NK-92 (cell line): ENCODE measurements around the gene ZNF423.

Source experiments
- DNase-seq: peaks from one replicate; lab custom pipeline; 2025; ENCODE audit not compliant: unreplicated experiment; lab: John Stamatoyannopoulos, UW

ZNF423 gene

GRCh38 chr16:49540836-49541235, 315.1 kb downstream of the ZNF423 start:
- DNase-seq = no peak

- DNase-seq = no peak
Measured at GRCh38 chr16:49539758-49540157, 316.2 kb downstream of the ZNF423 start.

GRCh38 chr16:49537924-49538459, 317.9 kb downstream of the ZNF423 start:
- no peak for DNase-seq

- no peak for DNase-seq
Measured at GRCh38 chr16:49534901-49535610, 320.9 kb downstream of the ZNF423 start.

- no peak for DNase-seq
Measured at GRCh38 chr16:49533422-49533821, 322.5 kb downstream of the ZNF423 start.

GRCh38 chr16:49532873-49533272, 323.0 kb downstream of the ZNF423 start:
- no peak for DNase-seq

- DNase-seq = no peak
Measured at GRCh38 chr16:49531931-49532840, 323.7 kb downstream of the ZNF423 start.

GRCh38 chr16:49531425-49531824, 324.5 kb downstream of the ZNF423 start:
- no peak for DNase-seq

GRCh38 chr16:49530427-49530970, 325.4 kb downstream of the ZNF423 start:
- no peak for DNase-seq

- DNase-seq = no peak
Measured at GRCh38 chr16:49529411-49530045, 326.4 kb downstream of the ZNF423 start.

GRCh38 chr16:49528866-49529288, 327.0 kb downstream of the ZNF423 start:
- no peak for DNase-seq

- no peak for DNase-seq
Measured at GRCh38 chr16:49528060-49528865, 327.6 kb downstream of the ZNF423 start.

GRCh38 chr16:49527611-49528010, 328.3 kb downstream of the ZNF423 start:
- no peak for DNase-seq

- no peak for DNase-seq
Measured at GRCh38 chr16:49526860-49527365, 329.0 kb downstream of the ZNF423 start.

- no peak for DNase-seq
Measured at GRCh38 chr16:49524947-49525315, 331.0 kb downstream of the ZNF423 start.

- no peak for DNase-seq
Measured at GRCh38 chr16:49524216-49524946, 331.5 kb downstream of the ZNF423 start.

GRCh38 chr16:49523435-49524159, 332.3 kb downstream of the ZNF423 start:
- no peak for DNase-seq

- DNase-seq = no peak
Measured at GRCh38 chr16:49521734-49522325, 334.1 kb downstream of the ZNF423 start.
